ENCODE data around the gene ARPC1B. TPM values are rescaled to one million over a fixed set of nuclear protein-coding genes. Genes with fewer than 3 reads are reported as not detected.
A peak's percentile ranks its signal among the peaks of the same experiment; 100 is the strongest.

ARPC1B gene
- total and polyA plus RNA-seq, 9 donors = 39.6 to 66.7 (median 50.9) TPM

DNA sequence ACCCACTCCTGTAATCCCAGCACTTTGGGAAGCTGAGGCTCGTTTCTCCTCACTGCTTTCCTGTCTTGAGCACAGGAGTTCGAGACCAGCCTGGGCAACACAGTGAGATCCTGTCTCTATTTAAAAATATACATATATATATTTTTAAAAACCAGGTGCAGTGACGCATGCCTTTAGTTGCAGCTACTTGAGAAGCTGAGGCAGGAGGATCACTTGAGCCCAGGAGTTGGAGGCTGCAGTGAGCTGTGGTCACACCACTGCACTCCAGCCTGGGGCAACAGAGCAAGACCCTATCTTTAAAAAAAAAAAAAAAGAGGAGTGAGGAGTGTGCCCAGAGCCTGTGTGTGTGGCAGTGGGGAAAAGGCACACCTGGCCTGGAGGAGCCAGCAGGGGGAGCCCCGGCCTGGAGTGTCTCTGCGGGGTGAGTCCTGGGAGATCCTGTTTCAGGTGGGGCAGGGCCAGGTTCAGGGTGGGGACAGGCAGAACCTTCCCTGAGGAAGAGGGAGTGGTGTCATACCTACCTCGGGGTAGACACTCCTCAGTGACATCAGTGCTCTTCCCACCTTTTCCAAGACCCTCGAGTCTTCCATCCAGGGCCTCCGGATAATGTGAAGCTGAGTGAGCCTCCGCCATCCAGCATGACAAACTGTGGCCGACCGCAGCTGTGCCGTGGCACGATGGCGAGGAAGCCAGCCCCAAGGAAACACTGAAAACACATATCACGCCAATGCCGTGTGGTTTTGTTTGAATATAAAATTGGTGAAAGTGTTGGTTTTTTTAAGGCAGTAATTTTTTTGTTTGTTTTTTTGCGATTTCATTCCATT is 9.0 kb upstream of the ARPC1B start:
- no peak for DNase-seq
- WGBS (ENCODE audit: insufficient coverage) = 87% methylated on average over 11 of the region's 17 CpGs
- peaks cover 8% of the 10 kb centered on the region for H3K4me1 ChIP-seq (ENCODE audit: control insufficient read depth, insufficient read depth, low read length)

DNA sequence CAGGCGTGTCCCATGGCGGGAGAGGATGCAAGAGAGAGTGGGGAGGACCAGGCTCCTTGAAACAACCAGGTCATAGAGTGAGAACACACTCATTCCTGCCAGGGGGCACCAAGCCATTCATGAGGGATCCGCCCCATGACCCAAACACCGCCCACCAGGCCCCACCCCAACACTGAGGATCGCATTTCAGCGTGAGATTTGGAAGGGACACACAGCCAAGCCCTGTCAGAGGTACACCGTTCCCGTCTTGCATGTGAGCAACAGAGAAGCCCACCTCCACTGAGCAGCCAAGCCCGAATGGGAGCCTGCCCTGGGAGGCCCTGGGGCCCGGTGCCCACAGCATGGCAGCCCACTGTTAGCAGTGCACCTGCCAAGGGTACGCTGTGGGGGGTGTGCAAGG is 7.9 kb upstream of the ARPC1B start:
- no peaks in the 10 kb centered on the region for H3K27me3 ChIP-seq (ENCODE audit: control insufficient read depth, insufficient read depth, low read length)
- no peak overlapping the region for H3K27ac ChIP-seq (ENCODE audit: low read length)
- no peak overlapping the region for H3K4me3 ChIP-seq (ENCODE audit: low read length)
- no peaks in the 10 kb centered on the region for H3K9me3 ChIP-seq (replicated peaks; ENCODE audit: control insufficient read depth, low read depth, low read length)
- WGBS (ENCODE audit: insufficient coverage) = 69% methylated on average over 6 of the region's 11 CpGs
- DNase-seq = no peak
- H3K36me3 ChIP-seq (ENCODE audit: control insufficient read depth, insufficient read depth, low read length) = peaks cover 56% of the 10 kb centered on the region
- peaks cover 8% of the 10 kb centered on the region for H3K4me1 ChIP-seq (ENCODE audit: control insufficient read depth, insufficient read depth, low read length)

More for the DNA sequence above, 9.0 kb upstream of the ARPC1B start:
- Histone ChIP-seq H3K4me3 (ENCODE audit: low read length) (no peak overlapping the region), H3K27me3 (ENCODE audit: control insufficient read depth, insufficient read depth, low read length) (no peaks in the 10 kb centered on the region), H3K9me3 (replicated peaks; ENCODE audit: control insufficient read depth, low read depth, low read length) (no peaks in the 10 kb centered on the region), H3K36me3 (ENCODE audit: control insufficient read depth, insufficient read depth, low read length) (peaks cover 66% of the 10 kb centered on the region), H3K27ac (ENCODE audit: low read length) (no peak overlapping the region)

DNA sequence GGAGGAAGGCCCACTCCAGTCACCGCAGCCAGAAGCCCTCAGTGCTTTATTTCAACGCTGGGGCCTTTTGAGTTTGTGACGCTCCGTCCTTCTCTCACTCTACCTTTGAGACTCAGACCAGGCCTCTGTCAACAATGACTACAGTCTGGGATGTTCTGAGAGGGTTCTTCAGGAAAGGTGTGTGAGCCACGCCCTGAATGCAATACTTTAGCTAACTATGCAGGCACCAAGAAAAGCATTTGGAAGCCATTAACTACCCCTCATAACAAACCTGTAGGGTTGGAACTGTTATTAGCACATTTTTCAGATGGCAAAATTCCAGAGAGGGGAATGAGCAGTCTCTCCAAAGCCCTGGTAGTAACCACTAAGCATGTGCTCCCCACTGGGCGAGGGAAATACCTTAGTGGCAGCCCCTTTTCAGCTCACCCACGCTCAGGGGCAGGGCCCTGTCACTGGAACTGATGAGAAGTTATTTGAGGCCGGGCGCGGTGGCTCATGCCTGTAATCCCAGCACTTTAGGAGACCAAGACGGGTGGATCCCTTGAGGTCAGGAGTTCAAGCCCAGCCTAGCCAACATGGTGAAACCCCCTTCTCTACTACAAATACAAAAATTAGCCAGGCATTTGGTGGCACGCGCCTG is 5.7 kb upstream of the ARPC1B start:
- Histone ChIP-seq H3K27me3 (ENCODE audit: control insufficient read depth, insufficient read depth, low read length) (no peaks in the 10 kb centered on the region), H3K4me1 (ENCODE audit: control insufficient read depth, insufficient read depth, low read length) (peaks cover 13% of the 10 kb centered on the region), H3K9me3 (replicated peaks; ENCODE audit: control insufficient read depth, low read depth, low read length) (no peaks in the 10 kb centered on the region), H3K4me3 (ENCODE audit: low read length) (no peak overlapping the region), H3K36me3 (ENCODE audit: control insufficient read depth, insufficient read depth, low read length) (peaks cover 38% of the 10 kb centered on the region), H3K27ac (ENCODE audit: low read length) (no peak overlapping the region)
- 86% methylated on average over 7 of the region's 13 CpGs for WGBS (ENCODE audit: insufficient coverage)
- DNase-seq = no peak

DNA sequence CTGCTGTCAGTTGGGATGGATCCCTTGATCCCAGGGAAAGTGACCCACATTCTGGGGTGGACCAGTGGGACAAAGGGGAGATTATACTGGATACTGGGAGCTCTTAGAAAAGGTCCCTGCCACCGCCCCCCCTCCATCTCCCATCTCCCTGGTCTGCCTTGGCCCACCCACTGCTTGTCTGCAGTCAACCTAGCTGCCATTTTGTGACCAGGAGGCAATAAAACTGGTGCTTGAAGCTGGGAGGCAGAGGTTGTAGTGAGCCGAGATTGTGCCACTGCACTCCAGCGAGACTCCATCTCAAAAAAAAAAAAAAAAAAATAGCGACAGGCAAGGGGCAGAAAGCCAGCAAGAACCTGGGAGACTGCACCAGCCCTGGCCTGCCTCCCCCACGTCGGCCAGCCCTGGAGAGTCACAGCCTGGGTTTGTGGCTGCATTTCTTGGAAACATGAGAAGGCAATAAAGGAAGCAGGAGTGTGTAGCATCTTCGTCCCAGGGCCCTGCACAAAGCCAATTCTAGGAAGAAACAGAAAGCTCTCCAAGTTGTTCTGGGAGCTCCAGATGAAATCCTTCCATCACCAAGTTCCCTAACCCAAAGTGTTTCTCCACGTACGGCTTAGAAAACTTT is 4.7 kb upstream of the ARPC1B start:
- H3K4me3 ChIP-seq (ENCODE audit: low read length) = no peak overlapping the region
- H3K27me3 ChIP-seq (ENCODE audit: control insufficient read depth, insufficient read depth, low read length) = no peaks in the 10 kb centered on the region
- DNase-seq = peak; percentile 89
- WGBS (ENCODE audit: insufficient coverage) = 15% methylated on average over 7 of the region's 9 CpGs
- peaks cover 28% of the 10 kb centered on the region for H3K36me3 ChIP-seq (ENCODE audit: control insufficient read depth, insufficient read depth, low read length)
- no peaks in the 10 kb centered on the region for H3K9me3 ChIP-seq (replicated peaks; ENCODE audit: control insufficient read depth, low read depth, low read length)
- peaks cover 13% of the 10 kb centered on the region for H3K4me1 ChIP-seq (ENCODE audit: control insufficient read depth, insufficient read depth, low read length)
- H3K27ac ChIP-seq (ENCODE audit: low read length) = peak overlapping the region; percentile 55

DNA sequence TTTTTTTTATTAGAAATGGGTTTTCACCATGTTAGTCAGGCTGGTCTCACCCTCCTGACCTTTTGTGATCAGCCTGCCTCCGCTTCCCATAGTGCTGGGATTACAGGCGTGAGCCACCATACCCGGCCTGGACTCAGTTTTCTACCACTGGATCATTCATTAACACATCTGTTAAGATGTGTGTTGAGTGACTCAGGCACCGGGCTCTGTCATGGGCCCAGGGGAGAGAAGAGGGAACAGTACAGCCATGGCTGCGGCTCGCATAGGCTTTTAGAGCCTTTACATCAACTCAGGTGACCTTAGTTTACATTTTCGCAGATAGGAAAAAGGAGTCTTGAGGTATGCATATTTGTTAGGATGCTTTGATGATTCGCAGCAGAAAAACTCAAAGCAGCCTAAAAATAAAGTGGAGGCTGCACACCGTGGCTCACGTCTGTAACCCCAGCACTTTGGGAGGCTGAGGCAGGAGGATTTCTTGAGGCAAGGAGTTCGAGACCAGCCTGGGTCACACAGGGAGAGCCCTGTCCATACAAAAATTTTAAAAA is 3.1 kb upstream of the ARPC1B start:
- peaks cover 16% of the 10 kb centered on the region for H3K36me3 ChIP-seq (ENCODE audit: control insufficient read depth, insufficient read depth, low read length)
- peaks cover 17% of the 10 kb centered on the region for H3K4me1 ChIP-seq (ENCODE audit: control insufficient read depth, insufficient read depth, low read length)
- H3K27ac ChIP-seq (ENCODE audit: low read length) = no peak overlapping the region
- whole genome bisulfite sequencing (ENCODE audit: insufficient coverage) = 93% methylated on average over 7 of the region's 11 CpGs
- no peaks in the 10 kb centered on the region for H3K27me3 ChIP-seq (ENCODE audit: control insufficient read depth, insufficient read depth, low read length)
- no peak for DNase-seq
- H3K4me3 ChIP-seq (ENCODE audit: low read length) = no peak overlapping the region
- no peaks in the 10 kb centered on the region for H3K9me3 ChIP-seq (replicated peaks; ENCODE audit: control insufficient read depth, low read depth, low read length)

DNA sequence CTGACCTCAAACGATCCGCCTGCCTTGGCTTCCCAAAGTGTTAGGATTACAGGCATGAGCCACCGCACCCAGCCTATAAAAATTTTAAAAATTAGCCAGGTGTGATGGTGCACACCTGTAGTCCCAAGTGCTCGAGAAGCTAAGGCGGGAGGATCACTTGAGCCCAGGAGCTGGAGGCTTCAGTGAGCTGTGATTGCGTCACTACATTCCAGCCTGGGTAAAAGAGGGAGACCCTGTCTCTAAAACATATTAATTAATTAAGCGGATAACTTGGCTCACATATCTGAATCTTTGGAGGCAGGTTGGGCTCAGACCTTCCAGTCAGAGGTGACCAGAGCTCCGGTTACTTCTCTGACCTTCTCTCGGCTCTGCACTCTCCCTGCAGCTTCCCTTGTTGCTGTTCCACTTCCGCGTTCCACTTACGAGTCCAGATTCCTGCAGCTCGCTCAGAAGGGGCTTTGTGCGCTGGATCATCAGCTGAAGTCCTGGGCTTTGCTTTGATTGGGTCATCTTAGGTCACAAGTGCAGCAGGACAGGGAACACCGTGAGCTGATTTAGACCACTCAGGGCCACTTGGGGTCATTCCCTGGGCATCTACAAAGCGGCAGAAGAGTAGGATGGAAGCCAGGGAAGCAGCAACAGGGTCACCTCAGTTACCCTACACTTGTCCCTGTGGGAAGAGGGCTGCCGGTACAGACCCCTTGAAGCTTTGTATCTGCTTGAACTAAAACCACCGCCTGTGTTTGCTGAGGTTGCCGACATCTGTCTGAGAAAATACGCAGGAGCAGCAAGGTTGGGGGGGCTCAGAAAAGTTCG is 2.0 kb upstream of the ARPC1B start:
- no peak overlapping the region for H3K4me3 ChIP-seq (ENCODE audit: low read length)
- H3K36me3 ChIP-seq (ENCODE audit: control insufficient read depth, insufficient read depth, low read length) = peaks cover 7% of the 10 kb centered on the region
- peaks cover 17% of the 10 kb centered on the region for H3K4me1 ChIP-seq (ENCODE audit: control insufficient read depth, insufficient read depth, low read length)
- H3K27ac ChIP-seq (ENCODE audit: low read length) = peak overlapping the region; percentile 7
- DNase-seq = peak; percentile 53
- no peaks in the 10 kb centered on the region for H3K9me3 ChIP-seq (replicated peaks; ENCODE audit: control insufficient read depth, low read depth, low read length)
- 42% methylated on average over 15 of the region's 21 CpGs for WGBS (ENCODE audit: insufficient coverage)
- no peaks in the 10 kb centered on the region for H3K27me3 ChIP-seq (ENCODE audit: control insufficient read depth, insufficient read depth, low read length)

DNA sequence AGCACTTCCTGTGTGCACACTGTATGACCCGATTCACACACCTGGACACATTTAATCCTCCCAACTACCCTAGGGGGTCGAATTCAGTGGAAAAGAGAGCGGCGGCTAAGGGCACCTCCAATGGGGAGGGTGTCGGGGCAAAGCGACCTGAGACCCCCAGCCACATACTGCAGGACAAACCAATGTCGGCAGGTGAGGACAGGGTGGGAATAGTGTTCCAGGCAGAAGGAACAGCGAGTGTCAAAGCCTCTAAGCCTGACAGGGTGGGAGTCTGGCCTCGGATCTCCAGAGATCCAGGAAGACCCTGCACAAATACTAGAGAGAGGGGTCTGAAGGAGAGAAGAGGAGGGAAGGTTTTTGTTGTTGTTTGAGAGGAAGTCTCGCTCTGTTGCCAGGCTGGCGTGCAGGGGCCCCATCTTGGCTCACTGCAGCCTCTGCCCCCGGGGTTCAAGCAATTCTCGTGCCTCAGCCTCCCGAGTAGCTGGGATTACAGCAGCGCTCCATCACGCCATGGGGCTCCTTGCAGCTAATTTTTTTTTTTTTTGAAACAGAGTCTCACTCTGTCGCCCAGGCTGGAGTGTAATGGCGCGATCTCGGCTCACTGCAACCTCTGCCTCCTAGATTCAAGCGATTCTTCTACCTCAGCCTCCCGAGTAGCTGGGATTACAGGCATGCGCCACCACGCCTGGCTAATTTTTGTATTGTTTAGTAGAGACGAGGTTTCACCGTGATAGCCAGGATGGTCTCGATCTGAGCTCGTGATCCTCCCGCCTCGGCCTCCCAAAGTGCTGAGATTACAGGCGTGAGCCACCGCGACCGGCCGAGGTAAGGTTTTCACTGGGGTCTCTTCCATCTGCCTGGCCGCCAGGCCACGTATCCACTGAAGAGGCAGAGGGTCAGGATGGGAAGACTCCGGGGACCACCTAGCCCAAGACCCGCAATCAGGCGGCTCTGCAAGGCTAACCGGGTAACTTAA is 1.2 kb upstream of the ARPC1B start:
- DNase-seq = no peak
- Histone ChIP-seq H3K27ac (ENCODE audit: low read length) (peak overlapping the region; percentile 15), H3K9me3 (replicated peaks; ENCODE audit: control insufficient read depth, low read depth, low read length) (no peaks in the 10 kb centered on the region), H3K36me3 (ENCODE audit: control insufficient read depth, insufficient read depth, low read length) (peaks cover 7% of the 10 kb centered on the region), H3K27me3 (ENCODE audit: control insufficient read depth, insufficient read depth, low read length) (no peaks in the 10 kb centered on the region), H3K4me3 (ENCODE audit: low read length) (peak overlapping the region; percentile 60), H3K4me1 (ENCODE audit: control insufficient read depth, insufficient read depth, low read length) (peaks cover 17% of the 10 kb centered on the region)
- 69% methylated on average over 26 of the region's 41 CpGs for WGBS (ENCODE audit: insufficient coverage)

DNA sequence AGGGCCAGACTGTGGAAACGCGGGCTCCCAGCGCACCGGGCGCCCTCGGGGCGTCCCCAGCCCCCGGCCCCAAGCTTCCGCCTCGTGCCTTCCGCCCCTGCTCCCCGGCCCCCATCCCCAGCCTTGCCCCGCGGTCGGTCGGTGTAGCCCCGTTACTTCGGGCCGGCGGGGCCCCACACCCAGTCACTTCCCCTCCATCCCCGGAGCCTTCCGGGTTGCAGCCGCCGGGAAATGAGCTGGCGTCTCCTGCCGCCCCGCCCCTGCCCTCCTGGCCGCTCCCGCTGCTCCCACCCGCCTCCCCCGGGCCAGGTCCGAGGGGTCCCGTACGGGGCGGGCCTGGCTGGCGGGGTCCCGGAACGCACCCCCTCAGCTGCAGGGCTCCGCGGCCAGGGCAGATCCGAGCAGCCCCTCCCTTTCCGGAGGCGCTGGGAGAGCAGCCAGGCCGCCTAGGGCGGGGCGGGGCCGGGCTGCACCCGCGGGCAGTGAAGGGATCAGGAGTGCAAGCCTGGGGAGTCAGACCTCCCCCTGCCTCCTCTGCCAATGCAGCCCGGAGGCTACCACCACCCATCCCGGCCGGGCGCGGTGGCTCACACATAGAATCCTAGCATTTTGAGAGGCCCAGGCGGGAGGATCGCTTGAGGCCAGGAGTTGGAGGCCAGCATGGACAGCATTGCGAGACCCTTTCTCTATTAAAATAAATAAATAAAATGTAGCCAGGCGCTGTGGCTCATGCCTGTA is 709 bp downstream of the ARPC1B start:
- 0% methylated on average over 46 of the region's 58 CpGs for WGBS (ENCODE audit: insufficient coverage)
- peak; percentile 80 for DNase-seq

More for the DNA sequence above, 709 bp downstream of the ARPC1B start:
- Histone ChIP-seq H3K4me3 (ENCODE audit: low read length) (peak overlapping the region; percentile 60), H3K36me3 (ENCODE audit: control insufficient read depth, insufficient read depth, low read length) (no peaks in the 10 kb centered on the region), H3K27ac (ENCODE audit: low read length) (peak overlapping the region; percentile 71), H3K27me3 (ENCODE audit: control insufficient read depth, insufficient read depth, low read length) (no peaks in the 10 kb centered on the region), H3K9me3 (replicated peaks; ENCODE audit: control insufficient read depth, low read depth, low read length) (no peaks in the 10 kb centered on the region), H3K4me1 (ENCODE audit: control insufficient read depth, insufficient read depth, low read length) (peaks cover 20% of the 10 kb centered on the region)

Measured in muscle of leg (tissue), 11 donors.